Measurements from ENCODE around the gene COL23A1. TPM values are rescaled to one million over a fixed set of nuclear protein-coding genes. Genes with fewer than 3 reads are reported as not detected.

Gene COL23A1
- total RNA-seq, 1 experiment from 2014 or later: 15.0 TPM

GRCh38 chr5:178277346-178277745 is 312.8 kb downstream of the COL23A1 start (continued):
- TF ChIP-seq ZBTB43 (CRISPR knock-in tag; IDR thresholded peaks at IDR 0.05) (no peak), ZBTB21 (CRISPR knock-in tag; IDR thresholded peaks at IDR 0.05; ENCODE audit: borderline replicate concordance) (no peak)

DNA sequence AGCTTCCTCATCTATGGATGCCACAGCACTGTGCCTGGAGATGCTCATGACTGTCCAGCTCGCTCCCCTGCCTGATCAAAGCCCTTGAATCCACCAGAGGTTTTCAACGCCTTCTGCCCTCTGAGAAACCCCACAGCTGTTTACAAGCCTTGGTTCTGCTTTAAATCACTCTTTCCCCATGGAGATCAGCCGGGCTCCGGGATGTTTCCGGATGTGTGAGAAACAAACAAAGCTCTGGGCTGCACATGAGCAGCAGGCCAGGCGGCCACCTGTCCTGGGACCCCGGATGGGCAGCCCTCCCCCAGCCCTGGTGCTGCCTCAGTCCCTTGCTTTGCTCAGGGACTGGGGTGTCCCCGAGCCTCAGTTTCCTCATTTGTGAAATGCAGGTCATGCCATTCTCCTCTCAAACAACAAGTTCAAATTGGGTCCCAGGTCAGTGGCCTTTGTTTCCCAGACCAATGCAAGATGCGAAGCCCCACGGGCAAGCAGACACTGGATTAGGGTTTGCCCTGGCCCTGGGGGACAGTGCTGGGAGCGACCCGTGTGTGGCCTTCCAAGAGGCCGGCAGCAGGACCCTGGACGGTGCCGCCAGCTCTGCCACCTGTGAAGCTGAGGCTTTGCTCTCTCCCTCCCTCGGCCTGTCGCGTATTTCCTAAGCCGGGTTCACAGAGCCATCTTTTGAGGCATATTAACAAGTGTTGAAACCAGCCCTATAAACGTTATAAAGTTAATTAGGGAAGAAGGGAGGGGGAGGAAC is 315.2 kb downstream of the COL23A1 start:
- ChIA-PET POLR2A (interaction anchor here (0.6 kb wide), 1 partner anchor 39 kb away, joined by 3 read pairs; no protein-coding TSS in a partner anchor), CTCF (interaction anchor here (1.2 to 2.1 kb wide), 4 partner anchors 9 to 316 kb away, joined by 3 to 7 read pairs (median 5); partner anchors contain the start of gene COL23A1)
- ATAC-seq: no peak
- peaks cover 6% of the 10 kb centered on the region; the same call in 1 of the 2 replicates for H3K36me3 Mint-ChIP-seq
- H3K27me3 Mint-ChIP-seq (ENCODE audit: low read depth): peaks cover 8% of the 10 kb centered on the region
- no peak overlapping the region for H3K4me3 Mint-ChIP-seq
- DNase-seq (ENCODE audit: low spot score): no peak
- TF ChIP-seq ZNF281 (CRISPR knock-in tag; IDR thresholded peaks at IDR 0.05) (no peak), ZNF263 (CRISPR knock-in tag; IDR thresholded peaks at IDR 0.05; ENCODE audit: low read depth) (no peak), SOX15 (CRISPR knock-in tag; IDR thresholded peaks at IDR 0.05) (no peak), ZMAT4 (CRISPR knock-in tag; IDR thresholded peaks at IDR 0.05) (no peak), ZSCAN18 (CRISPR knock-in tag; IDR thresholded peaks at IDR 0.05) (no peak), IRF2 (CRISPR knock-in tag; IDR thresholded peaks at IDR 0.05; ENCODE audit: borderline replicate concordance, low read depth) (no peak), CREM (CRISPR knock-in tag; IDR thresholded peaks at IDR 0.05) (no peak), EMX1 (CRISPR knock-in tag; IDR thresholded peaks at IDR 0.05) (no peak), ZNF317 (CRISPR knock-in tag; IDR thresholded peaks at IDR 0.05; ENCODE audit: borderline replicate concordance, low read depth) (no peak), ZBTB21 (CRISPR knock-in tag; IDR thresholded peaks at IDR 0.05; ENCODE audit: borderline replicate concordance) (no peak), GRHL2 (CRISPR knock-in tag; IDR thresholded peaks at IDR 0.05; ENCODE audit: insufficient replicate concordance, severe bottlenecking) (no peak), NFYB (CRISPR knock-in tag; conservative IDR thresholded peaks at IDR 0.05; ENCODE audit: low read depth) (no peak), GTF2I (CRISPR knock-in tag; conservative IDR thresholded peaks at IDR 0.05) (no peak), ZNF423 (CRISPR knock-in tag; IDR thresholded peaks at IDR 0.05) (no peak)
- TF ChIP-seq, protein P1, sequence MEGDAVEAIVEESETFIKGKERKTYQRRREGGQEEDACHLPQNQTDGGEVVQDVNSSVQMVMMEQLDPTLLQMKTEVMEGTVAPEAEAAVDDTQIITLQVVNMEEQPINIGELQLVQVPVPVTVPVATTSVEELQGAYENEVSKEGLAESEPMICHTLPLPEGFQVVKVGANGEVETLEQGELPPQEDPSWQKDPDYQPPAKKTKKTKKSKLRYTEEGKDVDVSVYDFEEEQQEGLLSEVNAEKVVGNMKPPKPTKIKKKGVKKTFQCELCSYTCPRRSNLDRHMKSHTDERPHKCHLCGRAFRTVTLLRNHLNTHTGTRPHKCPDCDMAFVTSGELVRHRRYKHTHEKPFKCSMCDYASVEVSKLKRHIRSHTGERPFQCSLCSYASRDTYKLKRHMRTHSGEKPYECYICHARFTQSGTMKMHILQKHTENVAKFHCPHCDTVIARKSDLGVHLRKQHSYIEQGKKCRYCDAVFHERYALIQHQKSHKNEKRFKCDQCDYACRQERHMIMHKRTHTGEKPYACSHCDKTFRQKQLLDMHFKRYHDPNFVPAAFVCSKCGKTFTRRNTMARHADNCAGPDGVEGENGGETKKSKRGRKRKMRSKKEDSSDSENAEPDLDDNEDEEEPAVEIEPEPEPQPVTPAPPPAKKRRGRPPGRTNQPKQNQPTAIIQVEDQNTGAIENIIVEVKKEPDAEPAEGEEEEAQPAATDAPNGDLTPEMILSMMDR (IDR thresholded peaks at IDR 0.05): no peak
- TF ChIP-seq, protein P2, sequence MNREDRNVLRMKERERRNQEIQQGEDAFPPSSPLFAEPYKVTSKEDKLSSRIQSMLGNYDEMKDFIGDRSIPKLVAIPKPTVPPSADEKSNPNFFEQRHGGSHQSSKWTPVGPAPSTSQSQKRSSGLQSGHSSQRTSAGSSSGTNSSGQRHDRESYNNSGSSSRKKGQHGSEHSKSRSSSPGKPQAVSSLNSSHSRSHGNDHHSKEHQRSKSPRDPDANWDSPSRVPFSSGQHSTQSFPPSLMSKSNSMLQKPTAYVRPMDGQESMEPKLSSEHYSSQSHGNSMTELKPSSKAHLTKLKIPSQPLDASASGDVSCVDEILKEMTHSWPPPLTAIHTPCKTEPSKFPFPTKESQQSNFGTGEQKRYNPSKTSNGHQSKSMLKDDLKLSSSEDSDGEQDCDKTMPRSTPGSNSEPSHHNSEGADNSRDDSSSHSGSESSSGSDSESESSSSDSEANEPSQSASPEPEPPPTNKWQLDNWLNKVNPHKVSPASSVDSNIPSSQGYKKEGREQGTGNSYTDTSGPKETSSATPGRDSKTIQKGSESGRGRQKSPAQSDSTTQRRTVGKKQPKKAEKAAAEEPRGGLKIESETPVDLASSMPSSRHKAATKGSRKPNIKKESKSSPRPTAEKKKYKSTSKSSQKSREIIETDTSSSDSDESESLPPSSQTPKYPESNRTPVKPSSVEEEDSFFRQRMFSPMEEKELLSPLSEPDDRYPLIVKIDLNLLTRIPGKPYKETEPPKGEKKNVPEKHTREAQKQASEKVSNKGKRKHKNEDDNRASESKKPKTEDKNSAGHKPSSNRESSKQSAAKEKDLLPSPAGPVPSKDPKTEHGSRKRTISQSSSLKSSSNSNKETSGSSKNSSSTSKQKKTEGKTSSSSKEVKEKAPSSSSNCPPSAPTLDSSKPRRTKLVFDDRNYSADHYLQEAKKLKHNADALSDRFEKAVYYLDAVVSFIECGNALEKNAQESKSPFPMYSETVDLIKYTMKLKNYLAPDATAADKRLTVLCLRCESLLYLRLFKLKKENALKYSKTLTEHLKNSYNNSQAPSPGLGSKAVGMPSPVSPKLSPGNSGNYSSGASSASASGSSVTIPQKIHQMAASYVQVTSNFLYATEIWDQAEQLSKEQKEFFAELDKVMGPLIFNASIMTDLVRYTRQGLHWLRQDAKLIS (CRISPR knock-in tag; IDR thresholded peaks at IDR 0.05; ENCODE audit: borderline replicate concordance): no peak
- TF ChIP-seq, protein P3, sequence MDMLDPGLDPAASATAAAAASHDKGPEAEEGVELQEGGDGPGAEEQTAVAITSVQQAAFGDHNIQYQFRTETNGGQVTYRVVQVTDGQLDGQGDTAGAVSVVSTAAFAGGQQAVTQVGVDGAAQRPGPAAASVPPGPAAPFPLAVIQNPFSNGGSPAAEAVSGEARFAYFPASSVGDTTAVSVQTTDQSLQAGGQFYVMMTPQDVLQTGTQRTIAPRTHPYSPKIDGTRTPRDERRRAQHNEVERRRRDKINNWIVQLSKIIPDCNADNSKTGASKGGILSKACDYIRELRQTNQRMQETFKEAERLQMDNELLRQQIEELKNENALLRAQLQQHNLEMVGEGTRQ (CRISPR knock-in tag; IDR thresholded peaks at IDR 0.05): no peak
- TF ChIP-seq, protein P4, sequence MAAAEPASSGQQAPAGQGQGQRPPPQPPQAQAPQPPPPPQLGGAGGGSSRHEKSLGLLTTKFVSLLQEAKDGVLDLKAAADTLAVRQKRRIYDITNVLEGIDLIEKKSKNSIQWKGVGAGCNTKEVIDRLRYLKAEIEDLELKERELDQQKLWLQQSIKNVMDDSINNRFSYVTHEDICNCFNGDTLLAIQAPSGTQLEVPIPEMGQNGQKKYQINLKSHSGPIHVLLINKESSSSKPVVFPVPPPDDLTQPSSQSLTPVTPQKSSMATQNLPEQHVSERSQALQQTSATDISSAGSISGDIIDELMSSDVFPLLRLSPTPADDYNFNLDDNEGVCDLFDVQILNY (CRISPR knock-in tag; IDR thresholded peaks at IDR 0.05): no peak
- peaks cover 7% of the 10 kb centered on the region; the same call in 1 of the 2 replicates for H3K9me3 Mint-ChIP-seq
- peaks cover 4% of the 10 kb centered on the region for H3K4me1 Mint-ChIP-seq
- no peak overlapping the region for H3K27ac Mint-ChIP-seq
